Measurements from ENCODE around the gene TMEM108.

- no peak for TF ChIP-seq CTCF (IDR thresholded peaks at IDR 0.05)
- no peak for TF ChIP-seq POLR2A (IDR thresholded peaks at IDR 0.05)
Observed at GRCh38 chr3:133414021-133414392, 375.8 kb downstream of the TMEM108 start.

All from lower leg skin (tissue), 3 donors.